GM12878 (cell line): ENCODE data around the gene LRRIQ1. TPM values are rescaled to one million over a fixed set of nuclear protein-coding genes. Genes with fewer than 3 reads are reported as not detected.

Experiments
- ATAC-seq: fragments of 200-7000 bp; cut with Tn5 transposase; 3 replicates; pipeline ENCODE4 v1.9.1; 2020; ENCODE audit warnings: mild to moderate bottlenecking, moderate library complexity
- BruUV-seq: library from RNA; stranded (reverse); fragments of 400-500 nt; replicated peaks from 2 replicates; lab custom pipeline; 2021; lab: Mats Ljungman, UMichigan
- CTCF ChIA-PET: fragments of 300-600 bp; sonication (Branson Sonifier 250); formaldehyde crosslinking; extraction: SDS; loops from one replicate; lab custom pipeline; 2021; ENCODE audit warnings: inconsistent platforms; lab: Yijun Ruan, JAX
- POLR2A ChIA-PET: fragments of 350-600 bp; formaldehyde crosslinking; extraction: SDS; loops from one replicate; lab custom pipeline; 2021; ENCODE audit warnings: inconsistent platforms; lab: Charles Lee
- RAD21 ChIA-PET: fragments of 300-600 bp; sonication (Branson Sonifier 250); formaldehyde crosslinking; loops from one replicate; lab custom pipeline; 2023; ENCODE audit warnings: antibody characterized with exemption; ENCODE audit not compliant: unreplicated experiment; lab: Charles Lee
- SMC1A ChIA-PET: fragments of 300-600 bp; sonication (Branson Sonifier 250); formaldehyde crosslinking; loops from one replicate; lab custom pipeline; 2023; ENCODE audit not compliant: unreplicated experiment, uncharacterized antibody; lab: Charles Lee
- DNase-seq: peaks from one replicate; pipeline ENCODE4 v3.0.0-alpha.2; 2011; ENCODE audit warnings: low read depth, low spot score
- FAIRE-seq: peaks from 3 replicates; lab custom pipeline; 2011; peaks lifted over from hg19 to GRCh38; lab: Jason Lieb, UNC
- H2AFZ ChIP-seq: 2 replicates; pipeline ENCODE4 v1.6.0; 2011; ENCODE audit warnings: low read depth, low read length, control low read depth; ENCODE audit not compliant: control insufficient read depth
- H3K27ac ChIP-seq: 2 replicates; pipeline ENCODE4 v1.5.1; 2011; ENCODE audit warnings: control low read depth; ENCODE audit not compliant: control insufficient read depth, insufficient read depth
- H3K27me3 ChIP-seq, 2 experiments: replicated peaks in 1 of 2; 2 replicates each; pipeline versions ENCODE4 v1.6.0 to v1.6.1; 2011; ENCODE audit warnings: low read length in 1 of 2; ENCODE audit not compliant: control insufficient read depth in 2 of 2, insufficient read depth in 2 of 2
- H3K36me3 ChIP-seq, 2 experiments: 2 replicates each; pipeline ENCODE4 v1.5.1; 2011; ENCODE audit warnings: low read length in 1 of 2; ENCODE audit not compliant: control insufficient read depth in 2 of 2, insufficient read depth in 2 of 2
- H3K4me1 ChIP-seq: 2 replicates; pipeline ENCODE4 v1.6.1; 2011; ENCODE audit warnings: mild to moderate bottlenecking, low read length, moderate library complexity, mixed read lengths; ENCODE audit not compliant: control insufficient read depth, insufficient read depth
- H3K4me2 ChIP-seq: 2 replicates; pipeline ENCODE4 v1.6.0; 2011; ENCODE audit warnings: control low read depth; ENCODE audit not compliant: control insufficient read depth, insufficient read depth
- H3K4me3 ChIP-seq: fragments of 200-600 bp; sonication (generic); 2 replicates; pipeline ENCODE4 v1.5.1; 2016
- H3K79me2 ChIP-seq: 2 replicates; pipeline ENCODE4 v1.6.0; 2011; ENCODE audit warnings: low read length; ENCODE audit not compliant: control insufficient read depth, insufficient read depth
- H3K9ac ChIP-seq: 2 replicates; pipeline ENCODE4 v1.8.0; 2011; ENCODE audit warnings: low read length, control low read depth, mixed read lengths; ENCODE audit not compliant: control insufficient read depth, insufficient read depth
- H3K9me3 ChIP-seq: replicated peaks from 3 replicates; pipeline ENCODE4 v1.5.1; 2011; ENCODE audit warnings: mild to moderate bottlenecking, low read length; ENCODE audit not compliant: control insufficient read depth, insufficient read depth
- H4K20me1 ChIP-seq: 2 replicates; pipeline ENCODE4 v1.6.0; 2011; ENCODE audit not compliant: control insufficient read depth, insufficient read depth
- ATF7 ChIP-seq: fragments of 450-650 bp; IDR thresholded peaks from 2 replicates; pipeline ENCODE4 v1.6.1; 2016; ENCODE audit warnings: low read depth, mild to moderate bottlenecking
- CHD1 ChIP-seq: IDR thresholded peaks from 2 replicates; pipeline ENCODE4 v1.6.1; 2012; ENCODE audit warnings: low read depth, low read length, improper control_type of control experiment
- ESRRA ChIP-seq: IDR thresholded peaks from 2 replicates; pipeline ENCODE4 v1.6.1; 2012; ENCODE audit warnings: mild to moderate bottlenecking, low read length, improper control_type of control experiment
- FOXM1 ChIP-seq: IDR thresholded peaks from 2 replicates; pipeline ENCODE4 v1.6.1; 2012; ENCODE audit warnings: low read depth, mild to moderate bottlenecking, inconsistent platforms, low read length, moderate library complexity
- MYC ChIP-seq: IDR thresholded peaks from 2 replicates; pipeline ENCODE4 v1.6.1; 2011; ENCODE audit warnings: mild to moderate bottlenecking, low read length, moderate library complexity, inconsistent platforms; ENCODE audit not compliant: insufficient read depth, insufficient replicate concordance, insufficient read length, severe bottlenecking
- NFYA ChIP-seq: IDR thresholded peaks from 2 replicates; pipeline ENCODE4 v1.6.1; 2011; ENCODE audit warnings: low read depth, mild to moderate bottlenecking, low read length, improper control_type of control experiment, borderline replicate concordance
- PAX5 ChIP-seq: IDR thresholded peaks from 2 replicates; pipeline ENCODE4 v1.6.1; 2011; ENCODE audit warnings: low read depth, low read length, borderline replicate concordance
- PKNOX1 ChIP-seq: fragments of 450-650 bp; IDR thresholded peaks from 2 replicates; pipeline ENCODE4 v1.6.1; 2016; ENCODE audit warnings: mild to moderate bottlenecking
- RBBP5 ChIP-seq: fragments of 200-600 bp; sonication (generic); conservative IDR thresholded peaks from 2 replicates; pipeline ENCODE4 v1.6.1; 2016
- SMAD1 ChIP-seq: fragments of 450-650 bp; IDR thresholded peaks from 2 replicates; pipeline ENCODE4 v1.6.1; 2018; ENCODE audit warnings: mild to moderate bottlenecking, low read depth; ENCODE audit not compliant: partially characterized antibody
- ZBTB33 ChIP-seq: fragments of 450-650 bp; IDR thresholded peaks from 2 replicates; pipeline ENCODE4 v1.6.1; 2017; ENCODE audit warnings: mild to moderate bottlenecking
- ZNF24 ChIP-seq: fragments of 450-650 bp; IDR thresholded peaks from 2 replicates; pipeline ENCODE4 v1.6.1; 2017; ENCODE audit warnings: antibody characterized with exemption, mild to moderate bottlenecking
- ZNF384 ChIP-seq: IDR thresholded peaks from 2 replicates; pipeline ENCODE4 v1.6.1; 2012; ENCODE audit warnings: low read depth, mild to moderate bottlenecking, low read length, improper control_type of control experiment, borderline replicate concordance
- ZSCAN29 ChIP-seq: fragments of 450-650 bp; IDR thresholded peaks from 2 replicates; pipeline ENCODE4 v1.6.1; 2017; ENCODE audit warnings: mild to moderate bottlenecking, moderate library complexity
- WGBS: methylation state at CpG from one replicate; pipeline ENCODE4 v1.1.6; 2016; ENCODE audit warnings: low lambda C conversion rate; ENCODE audit not compliant: insufficient replicate concordance, insufficient coverage; ENCODE audit errors: missing lambda C conversion rate; 5-methylcytosine and 5-hydroxymethylcytosine counted together
- in situ Hi-C: fragments of 300-500 bp; cut with MboI; formaldehyde crosslinking; loops from 9 replicates; pipeline ENCODE4 v1.14.3; 2018; ENCODE audit warnings: mixed read lengths
- intact Hi-C: fragments of 100-400 bp; cut with micrococcal nuclease; formaldehyde crosslinking; loops from one replicate; pipeline ENCODE4 v1.14.2; 2022; ENCODE audit not compliant: unreplicated experiment
- polyA plus RNA-seq, 11 experiments: library from polyadenylated mRNA; depleted of rRNA in 4 of 11; unstranded in 6 of 11; stranded (reverse) in 5 of 11; fragments of >200 nt; fragmentation: Nextera tagmentation in 4 of 11; fragmentation: Illumina TruSeq in 1 of 11; extraction: Ambion mirVana in 4 of 11; extraction: Trizol in 1 of 11; gene quantifications; 1 replicate in 1 of 11; 2 replicates in 10 of 11; pipeline versions ENCODE4 v1.2.1 to v1.2.3, GENCODE V29; 2011 to 2016; ENCODE audit warnings: inconsistent platforms in 2 of 11, missing spikeins in 2 of 11, low read depth in 1 of 11
- total RNA-seq, 4 experiments: library from RNA; depleted of rRNA in 3 of 4; stranded (reverse); fragments of >200 nt in 3 of 4; fragmentation: Illumina TruSeq in 1 of 4; extraction: Trizol in 1 of 4; gene quantifications; 2 replicates each; pipeline versions ENCODE4 v1.2.1 to v1.2.3, GENCODE V29; 2013 to 2021
- TF ChIP-seq, protein P1 (sequence below): fragments of 450-650 bp; IDR thresholded peaks from 2 replicates; pipeline ENCODE4 v1.6.1; 2016; ENCODE audit warnings: mild to moderate bottlenecking, moderate library complexity, borderline replicate concordance

LRRIQ1 gene
- total and polyA plus RNA-seq, 10 of the 15 experiments (the other 5 are each of a cell fraction or from before 2014, with no cell fraction given): 0.14 to 0.45 (median 0.37) TPM; not detected in 4

DNA sequence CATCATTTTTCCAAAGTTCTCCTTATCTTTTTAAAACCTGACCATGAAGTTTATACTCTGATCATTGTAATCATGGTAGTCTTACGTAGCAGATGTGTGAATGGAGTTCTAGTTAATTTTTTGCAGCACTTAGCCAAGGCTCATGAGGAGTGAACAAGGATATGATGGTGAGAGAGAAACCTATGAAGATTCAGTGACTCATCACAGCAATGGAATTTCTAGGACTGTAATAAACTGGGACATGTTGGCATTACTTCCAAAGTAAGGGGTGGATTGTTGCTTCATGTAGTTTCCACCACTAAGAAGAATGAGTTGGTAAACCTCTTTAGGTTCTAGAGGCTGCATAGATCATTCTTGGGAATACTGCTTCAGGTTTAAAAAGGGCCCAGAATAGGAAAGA lies 102.7 kb downstream of the LRRIQ1 start:
- TF ChIP-seq RBBP5 (no peak), ZNF24 (no peak), ZNF384 (no peak), ATF7 (no peak), CHD1 (no peak), FOXM1 (no peak), ZSCAN29 (no peak), PAX5 (no peak), PKNOX1 (no peak), SMAD1 (no peak), MYC (no peak), NFYA (no peak), ESRRA (no peak), ZBTB33 (no peak)
- TF ChIP-seq, protein P1, sequence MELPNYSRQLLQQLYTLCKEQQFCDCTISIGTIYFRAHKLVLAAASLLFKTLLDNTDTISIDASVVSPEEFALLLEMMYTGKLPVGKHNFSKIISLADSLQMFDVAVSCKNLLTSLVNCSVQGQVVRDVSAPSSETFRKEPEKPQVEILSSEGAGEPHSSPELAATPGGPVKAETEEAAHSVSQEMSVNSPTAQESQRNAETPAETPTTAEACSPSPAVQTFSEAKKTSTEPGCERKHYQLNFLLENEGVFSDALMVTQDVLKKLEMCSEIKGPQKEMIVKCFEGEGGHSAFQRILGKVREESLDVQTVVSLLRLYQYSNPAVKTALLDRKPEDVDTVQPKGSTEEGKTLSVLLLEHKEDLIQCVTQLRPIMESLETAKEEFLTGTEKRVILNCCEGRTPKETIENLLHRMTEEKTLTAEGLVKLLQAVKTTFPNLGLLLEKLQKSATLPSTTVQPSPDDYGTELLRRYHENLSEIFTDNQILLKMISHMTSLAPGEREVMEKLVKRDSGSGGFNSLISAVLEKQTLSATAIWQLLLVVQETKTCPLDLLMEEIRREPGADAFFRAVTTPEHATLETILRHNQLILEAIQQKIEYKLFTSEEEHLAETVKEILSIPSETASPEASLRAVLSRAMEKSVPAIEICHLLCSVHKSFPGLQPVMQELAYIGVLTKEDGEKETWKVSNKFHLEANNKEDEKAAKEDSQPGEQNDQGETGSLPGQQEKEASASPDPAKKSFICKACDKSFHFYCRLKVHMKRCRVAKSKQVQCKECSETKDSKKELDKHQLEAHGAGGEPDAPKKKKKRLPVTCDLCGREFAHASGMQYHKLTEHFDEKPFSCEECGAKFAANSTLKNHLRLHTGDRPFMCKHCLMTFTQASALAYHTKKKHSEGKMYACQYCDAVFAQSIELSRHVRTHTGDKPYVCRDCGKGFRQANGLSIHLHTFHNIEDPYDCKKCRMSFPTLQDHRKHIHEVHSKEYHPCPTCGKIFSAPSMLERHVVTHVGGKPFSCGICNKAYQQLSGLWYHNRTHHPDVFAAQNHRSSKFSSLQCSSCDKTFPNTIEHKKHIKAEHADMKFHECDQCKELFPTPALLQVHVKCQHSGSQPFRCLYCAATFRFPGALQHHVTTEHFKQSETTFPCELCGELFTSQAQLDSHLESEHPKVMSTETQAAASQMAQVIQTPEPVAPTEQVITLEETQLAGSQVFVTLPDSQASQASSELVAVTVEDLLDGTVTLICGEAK: no peak
- no peak overlapping the region for H2AFZ ChIP-seq
- intact Hi-C loops: no loop called here
- SMC1A ChIA-PET: interaction anchor here (0.6 kb wide), 1 partner anchor 1463 kb away, joined by 3 read pairs; no protein-coding TSS in a partner anchor
- CTCF ChIA-PET: no interaction called here
- no peaks in the 10 kb centered on the region for H3K79me2 ChIP-seq
- in situ Hi-C loops: no loop called here
- no peak overlapping the region for H3K27ac ChIP-seq
- no peaks in the 10 kb centered on the region for H4K20me1 ChIP-seq
- H3K9me3 ChIP-seq: no peaks in the 10 kb centered on the region
- no TSS peak for BruUV-seq
- H3K4me1 ChIP-seq: no peaks in the 10 kb centered on the region
- no peak for FAIRE-seq
- no peak overlapping the region for H3K4me3 ChIP-seq
- no peak for DNase-seq
- RAD21 ChIA-PET: no interaction called here
- WGBS: 0% methylated on average over 1 of the region's 1 CpG
- H3K9ac ChIP-seq: no peak overlapping the region
- ATAC-seq: no peak
- H3K27me3 ChIP-seq: no peaks in the 10 kb centered on the region
- POLR2A ChIA-PET: no interaction called here
- H3K4me2 ChIP-seq: no peak overlapping the region
- H3K36me3 ChIP-seq: no peaks in the 10 kb centered on the region
